HG02623 (cell line): ENCODE data around the gene ARF3.
A peak's percentile ranks its signal among the peaks of the same experiment; 100 is the strongest.

Experiments used
- ATAC-seq: cut with Tn5 transposase; IDR thresholded peaks from one replicate; pipeline ENCODE4 v1.9.1; 2021; ENCODE audit warnings: moderate library complexity; ENCODE audit not compliant: unreplicated experiment

The ARF3 gene

DNA sequence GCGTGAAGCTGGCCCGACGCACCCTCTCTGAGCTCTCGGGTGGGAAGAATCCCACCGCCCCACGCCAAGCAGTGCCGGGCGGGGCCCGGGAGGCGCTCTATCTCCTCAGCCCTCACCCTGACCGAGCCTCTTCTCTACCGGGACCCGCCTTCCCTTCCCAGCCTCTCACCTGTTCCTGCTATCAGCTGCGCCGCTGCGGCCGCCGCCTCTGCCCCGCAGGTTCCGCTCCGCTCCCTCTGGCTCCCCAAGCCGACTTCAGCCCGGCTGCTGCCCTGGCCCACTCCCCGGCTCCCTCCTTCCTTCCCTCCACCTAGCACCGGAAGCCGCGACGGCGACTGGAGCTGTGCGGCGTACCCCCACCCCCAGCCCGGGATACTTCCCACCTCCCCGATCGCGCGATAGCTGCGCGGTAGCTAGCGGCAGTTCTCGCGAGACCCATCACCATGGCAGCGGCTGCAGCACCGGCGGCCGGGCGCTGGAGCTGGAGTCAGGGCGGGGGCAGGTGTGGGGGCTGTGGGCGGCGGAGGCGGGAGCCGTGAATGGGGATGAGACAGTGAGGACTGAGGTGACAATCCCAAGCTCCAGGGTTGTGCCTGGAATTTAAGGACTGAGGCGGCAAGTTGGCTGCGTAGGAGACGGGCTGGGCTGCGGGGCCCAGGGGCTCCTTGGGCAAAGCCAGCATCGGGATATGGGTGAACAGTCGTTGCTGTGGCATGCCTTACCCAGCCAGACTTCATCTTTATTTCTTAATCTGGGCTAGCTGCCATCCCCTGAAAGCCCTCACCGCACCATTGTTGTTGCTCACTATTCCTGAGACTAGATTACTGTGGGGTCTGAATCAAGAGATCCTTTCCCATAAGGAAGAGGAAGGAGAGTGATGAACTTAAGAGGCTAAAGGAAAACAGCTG lies at the start of gene ARF3:
ARF3 (minus strand) TSS at position 347 of the 908 bp plus-strand sequence. CDS start 16,392 bp downstream, outside the sequence.
- ATAC-seq, result peak; percentile 92

DNA sequence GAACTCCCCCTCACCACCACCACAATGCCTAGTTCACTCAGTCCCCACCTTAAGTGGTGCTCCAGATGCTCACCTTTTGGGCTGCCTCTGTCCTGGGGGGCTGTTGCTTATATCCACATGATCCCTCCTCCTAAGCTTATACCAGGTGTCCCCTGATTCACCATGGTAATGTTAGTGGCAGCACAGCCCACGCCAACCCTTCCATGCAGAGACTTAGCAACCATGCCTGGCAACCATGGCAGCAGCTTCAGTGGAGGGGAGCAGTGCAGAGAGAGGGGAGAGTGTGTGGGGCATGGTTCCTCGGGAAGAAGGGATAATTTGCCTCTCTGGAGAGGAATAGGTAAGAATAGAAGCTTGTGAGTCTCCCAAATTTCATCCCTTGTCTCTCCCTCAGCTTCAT lies 43.1 kb upstream of the ARF3 start:
- ATAC-seq, result no peak

DNA sequence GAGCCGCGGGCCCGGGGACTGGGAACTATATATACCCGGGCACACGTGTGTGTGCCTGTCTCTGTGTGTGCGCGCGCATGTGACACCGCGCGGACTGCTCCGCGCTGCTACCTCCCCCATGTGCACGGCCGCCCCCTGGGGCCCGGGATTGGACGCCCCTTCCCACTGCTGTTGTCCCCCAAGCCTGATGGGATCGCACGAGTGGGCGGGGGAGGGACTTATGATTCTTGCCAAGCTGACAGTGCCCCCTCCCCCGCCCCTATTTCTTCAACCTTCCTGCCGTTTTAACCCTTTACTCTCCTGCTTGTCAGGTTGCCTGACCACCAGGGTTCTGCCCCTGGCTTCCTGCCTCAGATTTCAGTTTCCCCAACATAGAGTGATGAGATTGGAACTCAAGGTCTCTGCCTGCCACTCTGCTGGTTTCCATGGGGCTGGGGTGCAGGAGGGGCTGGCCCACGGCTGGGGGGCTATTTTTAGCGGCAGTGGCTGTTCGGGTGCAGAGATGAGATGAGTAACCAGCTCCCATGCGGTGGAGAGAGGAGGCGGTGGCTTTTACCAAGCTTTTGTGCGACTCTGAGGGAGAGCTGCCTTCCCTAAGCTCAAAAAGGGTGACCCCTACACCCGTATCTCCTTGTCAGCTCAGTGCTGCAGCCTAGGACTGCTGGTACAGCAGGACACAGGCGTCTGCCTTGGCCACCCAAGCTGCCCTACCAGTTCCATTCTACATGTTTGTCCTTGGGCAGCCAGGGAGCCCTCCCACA lies 42.3 kb upstream of the ARF3 start, which contains the start of gene DDN:
DDN (minus strand) TSS at position 5 of the 761 bp plus-strand sequence. CDS start 88 bp downstream, outside the sequence.
- no peak for ATAC-seq

DNA sequence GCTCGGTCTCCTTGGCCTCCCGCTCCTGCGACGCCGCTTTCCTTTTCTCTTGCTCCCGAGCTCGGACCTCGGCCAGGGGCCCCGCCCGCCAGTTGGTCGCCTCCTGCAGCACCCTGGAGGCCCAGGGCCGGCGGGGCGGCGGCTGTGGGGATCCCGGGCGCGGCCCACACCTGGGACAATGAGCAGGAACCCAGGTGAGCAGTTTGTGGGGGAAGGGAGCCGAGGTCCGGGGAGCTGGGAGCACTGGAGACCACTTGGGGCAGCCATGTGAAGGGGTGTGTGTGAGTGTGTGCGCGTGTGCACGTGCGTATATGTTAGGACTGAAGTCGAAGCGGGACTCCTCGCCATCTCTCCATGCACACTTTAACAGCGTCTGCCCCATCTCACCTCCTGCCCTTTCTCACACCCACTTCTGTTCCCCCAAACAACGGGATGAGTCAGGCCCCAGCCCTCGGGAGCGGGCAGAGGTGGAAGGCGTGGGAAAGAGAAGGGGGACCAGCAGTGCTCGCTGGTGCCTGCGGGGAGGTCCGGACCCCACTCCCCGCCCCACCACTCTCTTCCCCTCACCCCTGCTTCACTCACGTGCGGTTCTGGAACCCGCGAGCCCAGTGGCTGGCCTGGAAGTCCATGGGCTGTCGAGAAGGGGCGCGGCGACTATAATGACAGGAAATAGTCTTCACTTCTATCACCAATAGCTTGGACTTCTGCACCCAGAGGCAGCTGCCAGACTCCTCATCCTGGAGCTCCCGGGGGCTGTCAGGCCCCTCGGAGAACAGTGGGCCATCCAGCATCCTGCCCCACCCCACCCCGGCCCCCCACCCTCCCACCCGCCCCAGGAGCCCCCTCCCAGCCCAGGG lies 41.4 kb upstream of the ARF3 start:
- ATAC-seq, result no peak

DNA sequence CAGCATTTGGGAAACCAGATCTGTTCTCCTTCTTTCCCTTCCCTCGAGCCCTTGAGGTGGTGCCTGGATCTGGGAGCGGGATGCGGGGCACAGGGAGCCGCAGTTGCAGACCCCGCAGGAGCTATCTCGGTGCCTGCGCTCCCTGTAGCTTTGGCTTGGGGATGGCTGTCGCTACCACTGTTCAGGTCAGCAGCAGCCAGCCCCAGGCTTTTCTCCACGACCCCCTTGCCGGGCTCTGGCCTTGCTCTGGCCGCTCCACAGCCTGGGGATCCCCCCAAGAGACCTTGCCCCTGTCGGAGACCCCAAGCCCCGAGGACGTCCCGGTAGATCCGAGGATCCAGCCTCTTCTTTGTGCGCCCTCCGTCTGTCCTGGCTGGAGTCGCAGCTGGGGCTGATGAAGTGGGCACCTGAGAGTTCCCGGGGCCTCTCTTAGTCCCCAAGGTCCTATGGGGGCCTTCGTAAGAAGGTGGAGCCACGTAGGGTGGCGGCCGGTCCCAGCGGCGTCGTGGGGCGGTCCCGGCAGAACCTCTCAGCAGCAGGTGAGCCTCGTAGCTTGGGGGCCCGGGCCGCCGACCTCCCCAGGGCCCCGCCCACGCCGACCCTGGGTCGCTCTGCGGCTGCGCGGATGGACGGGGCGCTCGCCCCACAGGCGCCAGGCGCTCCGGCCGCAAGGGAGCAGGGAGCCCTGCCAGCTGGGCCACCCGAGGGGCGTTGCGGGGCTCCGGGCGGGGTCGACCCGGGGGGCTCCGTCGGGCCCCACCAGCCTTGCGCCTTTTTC lies 40.6 kb upstream of the ARF3 start:
- no peak for ATAC-seq

DNA sequence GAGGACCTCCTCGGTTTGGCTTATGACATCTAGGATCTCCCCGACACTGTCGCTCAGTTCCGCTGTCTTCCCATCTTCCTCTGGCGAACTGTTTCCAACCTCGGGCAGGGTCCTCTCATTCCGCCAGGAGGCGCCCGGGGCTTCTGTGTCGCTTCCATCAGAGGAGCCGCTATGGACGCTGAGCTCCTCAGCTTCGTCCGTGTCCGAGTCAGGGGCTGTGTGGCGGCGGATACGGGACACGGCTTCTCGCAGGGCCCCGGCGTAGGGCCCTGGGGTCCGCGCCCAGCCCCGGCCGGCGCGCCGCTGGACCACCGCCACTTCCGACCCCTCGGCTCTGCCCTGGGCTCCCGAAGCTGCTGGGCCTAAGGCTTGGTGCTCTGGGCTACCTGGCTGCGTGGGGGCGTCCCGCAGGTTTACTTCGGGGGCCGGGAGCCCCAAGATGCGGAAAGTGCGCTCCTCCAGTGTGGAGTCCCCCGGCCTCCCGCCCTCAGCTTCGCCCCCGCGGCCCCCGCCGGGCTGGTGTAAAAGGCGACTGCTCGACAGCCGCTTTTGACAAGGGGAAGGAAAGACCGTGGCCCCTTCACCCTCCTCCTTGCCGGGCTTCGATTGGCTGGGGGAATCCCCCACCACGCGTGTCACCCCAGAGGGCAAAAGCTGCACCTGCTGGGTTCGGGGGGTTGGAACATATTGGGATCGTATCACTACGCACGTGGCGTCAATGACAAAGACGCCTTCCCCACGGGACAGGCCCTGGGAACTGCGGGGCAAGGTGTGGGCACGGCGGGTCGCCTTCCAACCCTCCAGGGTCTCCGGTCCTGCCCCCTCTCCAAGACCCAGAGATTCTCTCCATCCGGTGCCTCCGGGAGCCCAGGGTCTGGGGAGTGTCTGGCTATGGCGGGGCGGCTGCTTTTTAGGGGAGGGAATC lies 39.8 kb upstream of the ARF3 start:
- ATAC-seq, result no peak

DNA sequence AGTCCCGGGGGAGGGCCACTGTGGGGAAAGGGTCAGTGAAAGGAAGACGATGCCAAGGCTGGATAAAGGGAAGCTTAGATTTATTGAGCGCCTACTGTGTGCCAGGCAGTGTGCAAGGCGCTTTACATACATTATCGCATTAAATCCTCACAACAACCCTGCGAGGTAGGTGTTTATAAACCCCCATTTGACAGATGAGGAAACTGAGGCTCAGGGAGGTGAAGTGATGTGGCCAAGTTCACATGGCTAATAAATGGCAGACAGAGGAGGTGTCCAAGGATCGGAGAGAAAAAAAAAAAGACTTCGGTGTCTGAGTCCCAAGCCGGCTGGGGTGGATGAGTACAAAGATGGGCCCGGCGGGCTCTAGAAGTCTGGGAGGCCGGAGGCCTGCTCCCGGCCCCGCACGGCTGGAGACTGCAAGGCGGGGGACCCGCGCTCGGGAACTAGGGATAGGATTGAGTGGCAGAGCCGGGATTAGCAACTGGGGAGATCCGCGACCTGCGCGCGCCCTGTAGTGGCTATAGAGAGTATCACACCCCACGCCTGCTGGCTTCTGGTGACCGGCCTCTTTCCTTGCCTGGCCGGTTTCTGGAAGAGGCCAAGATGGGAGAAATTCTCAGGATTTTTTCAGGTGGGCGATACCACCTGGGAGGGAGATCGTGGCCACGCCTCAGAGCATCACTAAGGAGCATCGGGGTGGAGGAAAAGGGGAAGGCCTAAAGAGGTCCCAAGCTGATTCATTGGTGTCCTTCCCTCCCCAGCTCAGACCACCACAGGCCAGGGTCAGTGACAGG lies 38.0 kb upstream of the ARF3 start:
- ATAC-seq, result no peak

DNA sequence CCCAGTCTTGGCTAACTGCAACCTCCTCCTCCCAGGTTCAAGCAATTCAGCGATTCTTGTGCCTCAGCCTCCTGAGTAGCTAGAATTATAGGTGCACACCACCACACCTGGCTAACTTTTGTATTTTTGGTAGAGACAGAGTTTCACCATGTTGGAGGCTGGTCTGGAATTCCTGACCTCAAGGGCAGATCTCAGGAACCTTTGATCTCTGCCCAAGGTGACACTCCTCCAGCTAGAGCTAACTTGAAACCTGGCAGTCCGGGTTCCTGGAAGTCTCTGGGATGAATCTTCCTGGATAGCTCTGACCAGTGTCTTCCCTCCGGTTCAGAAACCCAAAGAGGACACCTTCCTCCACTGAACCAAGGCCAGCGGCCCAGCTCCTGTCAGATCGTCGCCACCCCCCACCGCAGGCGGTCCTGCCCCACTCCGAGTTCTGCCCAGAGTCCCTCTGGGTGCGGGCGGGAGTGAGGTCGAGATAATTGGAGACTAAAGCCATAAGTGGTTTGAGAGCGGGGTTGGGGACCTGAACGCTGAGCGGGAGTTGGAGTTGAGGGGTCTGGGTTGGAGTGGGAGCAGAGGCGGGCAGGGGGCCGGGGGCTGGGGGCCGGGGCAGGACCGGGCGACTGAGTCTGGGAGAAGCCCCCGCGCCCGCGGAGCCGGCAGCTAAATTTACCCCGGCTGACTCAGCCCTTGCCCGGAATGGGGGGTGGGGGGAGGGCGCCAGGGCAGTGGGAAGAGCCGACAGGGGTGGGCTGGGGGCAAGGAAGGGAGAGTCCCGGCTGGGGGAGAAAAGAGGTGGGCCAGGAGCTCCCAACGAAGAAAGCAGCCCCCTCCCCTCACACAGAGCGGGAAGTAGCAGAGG lies 37.2 kb upstream of the ARF3 start:
- ATAC-seq, result no peak

DNA sequence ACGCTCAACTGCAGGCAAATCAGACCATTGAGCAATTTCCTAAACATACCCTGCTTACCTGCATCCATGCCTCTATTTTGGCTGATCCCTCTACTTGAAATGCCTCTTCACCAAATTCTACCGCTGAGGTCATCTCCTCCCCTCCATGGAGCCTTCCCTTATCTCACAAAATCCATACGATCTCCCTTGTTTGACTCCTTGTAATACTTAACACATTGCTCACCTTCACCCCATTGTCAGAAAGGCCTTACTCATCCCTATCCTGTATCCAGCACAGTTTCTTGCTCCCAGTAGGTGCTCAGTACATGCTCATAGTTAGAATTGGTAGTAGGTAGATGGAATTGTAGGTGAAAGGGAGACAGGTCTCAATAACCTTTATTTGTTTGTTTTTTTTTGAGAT lies 36.5 kb upstream of the ARF3 start:
- no peak for ATAC-seq

DNA sequence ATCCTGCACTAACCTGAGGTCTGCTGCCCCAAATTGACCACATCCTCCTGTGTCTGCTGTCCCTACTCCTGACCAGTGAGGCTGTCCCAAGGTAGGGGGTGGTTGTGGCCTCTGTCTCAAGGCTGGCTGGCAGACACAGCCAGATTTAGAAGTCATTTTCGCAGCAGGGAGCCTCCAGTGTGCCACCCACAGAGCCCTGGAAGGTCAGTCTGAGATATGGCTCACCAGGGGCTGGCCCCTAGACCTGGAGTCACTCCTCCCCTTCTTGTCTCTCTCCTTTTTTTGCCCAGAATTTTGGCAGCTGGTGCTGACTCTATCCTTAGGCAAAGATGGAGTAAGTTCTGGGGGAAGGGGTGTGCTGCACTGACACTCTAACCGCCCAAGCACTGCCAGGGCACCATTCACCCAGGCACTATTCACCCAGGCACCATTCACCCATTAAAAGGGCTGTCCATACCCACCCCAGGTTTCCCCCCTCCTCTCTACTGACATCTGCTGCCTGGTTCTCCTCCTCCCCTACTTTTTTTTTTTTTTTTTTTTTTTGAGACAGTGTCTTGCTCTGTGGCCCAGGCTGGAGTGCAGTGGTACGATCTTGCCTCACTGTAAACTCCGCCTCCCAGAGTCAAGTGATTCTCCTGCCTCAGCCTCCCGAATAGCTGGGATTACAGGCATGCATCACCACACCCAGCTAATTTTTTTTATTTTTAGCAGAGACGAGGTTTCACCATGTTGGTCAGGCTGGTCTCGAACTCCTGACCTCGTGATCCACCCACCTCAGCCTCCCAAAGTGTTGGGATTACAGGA lies 34.2 kb upstream of the ARF3 start:
- no peak for ATAC-seq

DNA sequence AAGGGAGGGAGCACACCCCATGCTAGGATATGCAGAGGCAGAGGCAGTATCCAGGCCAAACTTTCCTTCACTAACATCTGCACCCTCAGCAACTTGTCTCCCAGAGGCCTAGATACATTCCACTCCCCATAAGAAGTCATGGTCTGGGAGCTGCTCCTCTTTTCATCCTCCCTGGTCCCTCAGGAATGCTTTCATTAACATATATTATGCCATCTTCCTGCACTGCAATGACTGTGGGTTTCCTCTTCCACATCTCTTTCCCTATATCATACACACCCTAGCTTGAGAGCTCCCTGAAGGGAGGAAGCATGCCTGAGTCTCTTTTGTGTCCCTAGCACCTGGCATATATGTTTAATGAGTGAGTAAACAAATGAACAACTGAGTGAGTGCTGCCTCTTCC lies 33.3 kb upstream of the ARF3 start:
- no peak for ATAC-seq

DNA sequence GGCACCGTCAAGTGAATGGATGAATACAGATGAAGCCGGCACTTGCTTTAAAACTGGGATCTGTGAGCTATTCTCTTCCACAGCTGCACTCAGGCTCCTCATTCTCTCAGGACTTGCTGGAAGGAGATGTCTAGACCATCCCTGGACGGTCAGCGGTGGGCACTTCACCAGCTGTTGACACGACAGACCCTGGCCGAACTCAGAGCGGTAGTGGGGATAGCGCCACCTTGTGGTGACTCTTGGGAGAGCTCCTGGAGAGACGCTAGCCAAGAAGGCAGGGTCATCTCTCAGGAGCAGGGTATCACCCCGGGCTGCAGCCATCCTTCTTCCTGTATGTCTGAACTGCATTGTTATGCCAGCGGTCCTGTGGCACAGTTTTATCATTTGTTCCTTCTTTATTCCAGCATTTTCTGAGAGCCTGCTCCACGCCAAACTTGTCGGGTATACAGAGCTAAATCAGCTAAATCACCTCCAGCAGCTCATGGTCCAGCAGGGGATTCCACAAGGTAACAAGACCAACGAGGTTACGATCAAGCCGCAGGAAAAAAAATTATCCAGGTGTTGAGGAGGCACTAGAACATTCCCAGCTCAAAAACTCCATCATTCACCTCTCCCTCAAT lies 30.9 kb upstream of the ARF3 start:
- no peak for ATAC-seq

DNA sequence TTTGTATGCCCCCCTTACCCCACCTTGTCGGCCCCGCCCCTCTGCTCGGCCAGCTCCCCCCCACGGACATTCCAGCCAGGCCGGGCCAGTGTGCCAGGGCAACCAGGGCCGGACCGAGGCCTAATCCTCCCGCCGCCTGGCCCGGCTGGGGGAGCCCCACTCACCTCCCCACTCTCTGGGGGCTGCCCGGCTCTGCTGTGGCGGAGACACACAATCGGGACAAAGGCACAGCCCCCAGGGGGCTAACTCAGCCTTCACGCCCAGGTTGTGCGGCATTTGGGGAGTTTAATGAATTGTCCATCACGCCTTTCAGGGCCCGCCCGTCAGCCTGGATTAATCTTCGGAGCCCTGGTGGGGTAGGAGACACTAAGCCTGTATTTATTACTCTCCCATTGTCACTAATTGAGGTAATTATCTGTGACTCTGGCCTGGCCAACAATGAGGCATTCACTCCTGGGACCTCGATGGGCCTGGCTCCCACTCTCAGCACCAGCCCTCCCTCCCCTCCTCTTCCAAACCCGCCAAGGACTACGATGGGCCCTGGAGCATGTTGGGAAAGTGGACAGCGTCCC lies 29.5 kb upstream of the ARF3 start:
- ATAC-seq, result no peak

DNA sequence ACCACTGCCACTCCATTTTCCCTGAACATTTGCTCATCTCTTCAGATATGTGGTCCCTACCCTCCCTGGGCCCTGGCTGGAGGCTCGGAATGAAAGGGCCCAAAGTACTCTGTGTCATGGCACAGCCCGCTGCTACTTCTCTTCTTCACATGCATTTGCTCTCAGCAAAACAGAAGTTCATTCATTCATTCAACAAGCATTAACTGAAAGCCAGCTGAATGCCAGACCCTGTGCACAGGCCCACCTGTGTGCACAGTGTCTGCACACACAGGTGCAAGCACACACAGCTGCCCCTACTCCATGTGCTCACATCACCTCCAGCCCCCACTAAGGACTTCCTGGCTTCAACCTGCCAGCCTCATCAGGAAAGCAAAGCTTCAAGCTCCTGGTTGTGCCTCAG lies 28.6 kb upstream of the ARF3 start:
- no peak for ATAC-seq

DNA sequence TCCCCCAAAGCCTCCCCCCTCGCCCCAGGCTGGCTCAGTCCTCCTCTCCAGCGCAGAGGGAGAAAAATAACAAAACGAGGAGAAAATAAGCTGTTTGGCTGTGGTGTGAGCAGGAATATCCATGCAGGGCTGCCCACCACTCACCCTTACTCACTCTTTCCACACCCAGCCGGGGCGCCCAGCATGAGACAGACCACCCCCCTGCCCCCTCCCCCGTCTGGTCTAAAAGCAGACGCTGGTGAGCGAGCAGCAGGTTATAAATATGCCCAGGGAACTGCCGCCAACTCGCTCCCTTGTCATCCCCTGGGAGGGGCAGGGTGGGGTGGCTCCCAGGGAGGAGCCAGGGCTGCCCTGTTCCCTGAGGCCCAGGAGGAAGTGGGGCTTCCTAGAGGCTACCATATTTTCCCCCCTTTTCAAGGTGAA lies 28.2 kb upstream of the ARF3 start:
- ATAC-seq, result no peak
